Mesenchymal stem cell (in vitro differentiated cells and primary cell): ENCODE measurements around the gene ATP2A1.

Experiments used
- DNase-seq: peaks from one replicate; pipeline ENCODE4 v3.0.0-alpha.2; 2013
- H2AFZ ChIP-seq: one replicate; pipeline ENCODE4 v1.6.1; 2013; ENCODE audit warnings: low read depth, mild to moderate bottlenecking, control low read depth, inconsistent platforms, low read length, moderate library complexity
- H2AK5ac ChIP-seq: 2 replicates; pipeline ENCODE4 v1.6.1; 2013; ENCODE audit warnings: low read length, moderate library complexity, mild to moderate bottlenecking, inconsistent platforms; ENCODE audit not compliant: severe bottlenecking
- H2BK120ac ChIP-seq: one replicate; pipeline ENCODE4 v1.6.1; 2013; ENCODE audit warnings: low read depth, mild to moderate bottlenecking, inconsistent platforms, low read length, moderate library complexity
- H2BK12ac ChIP-seq, 2 experiments: one replicate each; pipeline ENCODE4 v1.6.1; 2013; ENCODE audit warnings: inconsistent platforms in 2 of 2, low read length in 2 of 2, mild to moderate bottlenecking in 2 of 2, moderate library complexity in 2 of 2, control low read depth in 1 of 2
- H2BK15ac ChIP-seq: one replicate; pipeline ENCODE4 v1.6.1; 2013; ENCODE audit warnings: mild to moderate bottlenecking, low read depth, inconsistent platforms; ENCODE audit not compliant: poor library complexity, severe bottlenecking
- H2BK5ac ChIP-seq: 2 replicates; pipeline ENCODE4 v1.6.1; 2013; ENCODE audit warnings: low read depth, mild to moderate bottlenecking, low read length, control low read depth, inconsistent platforms; ENCODE audit not compliant: poor library complexity, severe bottlenecking
- H3K14ac ChIP-seq, 2 experiments: one replicate each; pipeline ENCODE4 v1.6.1; 2013; ENCODE audit warnings: inconsistent platforms in 2 of 2, low read length in 2 of 2, control low read depth in 1 of 2, mild to moderate bottlenecking in 1 of 2, moderate library complexity in 1 of 2
- H3K18ac ChIP-seq, 2 experiments: one replicate each; pipeline ENCODE4 v1.6.1; 2013; ENCODE audit warnings: inconsistent platforms in 2 of 2, low read length in 2 of 2, control low read depth in 1 of 2, low read depth in 1 of 2, mild to moderate bottlenecking in 1 of 2
- H3K23ac ChIP-seq, 2 experiments: one replicate each; pipeline ENCODE4 v1.6.1; 2013; ENCODE audit warnings: inconsistent platforms in 2 of 2, low read length in 2 of 2, mild to moderate bottlenecking in 2 of 2, moderate library complexity in 2 of 2, control low read depth in 1 of 2
- H3K27ac ChIP-seq: 2 replicates; pipeline ENCODE4 v1.5.1; 2013; ENCODE audit warnings: mild to moderate bottlenecking, moderate library complexity, low read length, control low read depth, inconsistent platforms; ENCODE audit not compliant: poor library complexity, severe bottlenecking
- H3K27me3 ChIP-seq, 2 experiments: 2 replicates each; pipeline versions ENCODE4 v1.6.1 to v1.7.0; 2013; ENCODE audit warnings: low read length in 2 of 2, mild to moderate bottlenecking in 2 of 2, moderate library complexity in 2 of 2, control low read depth in 1 of 2, inconsistent platforms in 1 of 2; ENCODE audit not compliant: control insufficient read depth in 1 of 2, insufficient read depth in 1 of 2
- H3K36me3 ChIP-seq, 2 experiments: 2 replicates each; pipeline versions ENCODE4 v1.6.1 to v1.7.0; 2013; ENCODE audit warnings: low read length in 2 of 2, control low read depth in 1 of 2, inconsistent platforms in 1 of 2, low read depth in 1 of 2, mild to moderate bottlenecking in 1 of 2; ENCODE audit not compliant: insufficient read depth in 2 of 2, control insufficient read depth in 1 of 2
- H3K4ac ChIP-seq, 2 experiments: one replicate each; pipeline ENCODE4 v1.6.1; 2013; ENCODE audit warnings: inconsistent platforms in 2 of 2, low read length in 2 of 2, mild to moderate bottlenecking in 2 of 2, moderate library complexity in 2 of 2, control low read depth in 1 of 2, low read depth in 1 of 2
- H3K4me1 ChIP-seq: 2 replicates; pipeline ENCODE4 v1.6.1; 2013; ENCODE audit warnings: low read depth, low read length, control low read depth; ENCODE audit not compliant: control insufficient read depth, insufficient read depth
- H3K4me2 ChIP-seq: 2 replicates; pipeline ENCODE4 v1.6.1; 2013; ENCODE audit warnings: low read length, mild to moderate bottlenecking, inconsistent platforms; ENCODE audit not compliant: poor library complexity, severe bottlenecking
- H3K4me3 ChIP-seq, 2 experiments: 2 replicates each; pipeline versions ENCODE4 v1.5.1 to v1.7.0; 2013; ENCODE audit warnings: low read length in 2 of 2, mild to moderate bottlenecking in 2 of 2, control low read depth in 1 of 2, low read depth in 1 of 2; ENCODE audit not compliant: insufficient read depth in 1 of 2
- H3K79me1 ChIP-seq: replicated peaks from 2 replicates; pipeline ENCODE4 v1.6.1; 2013; ENCODE audit warnings: mild to moderate bottlenecking, control low read depth, low read length, inconsistent platforms; ENCODE audit not compliant: poor library complexity, severe bottlenecking
- H3K9ac ChIP-seq: 2 replicates; pipeline ENCODE4 v1.7.0; 2013; ENCODE audit warnings: mild to moderate bottlenecking, low read length, moderate library complexity
- H3K9me3 ChIP-seq: 2 replicates; pipeline ENCODE4 v1.7.0; 2013; ENCODE audit warnings: mild to moderate bottlenecking, low read length; ENCODE audit not compliant: control insufficient read depth
- H4K8ac ChIP-seq: one replicate; pipeline ENCODE4 v1.6.1; 2013; ENCODE audit warnings: inconsistent platforms, mild to moderate bottlenecking, low read length, moderate library complexity
- H4K91ac ChIP-seq: one replicate; pipeline ENCODE4 v1.6.1; 2013; ENCODE audit warnings: mild to moderate bottlenecking, low read length, inconsistent platforms
- WGBS: methylation state at CpG from one replicate; pipeline ENCODE4 v1.1.7; 2013; ENCODE audit warnings: mixed read lengths; 5-methylcytosine and 5-hydroxymethylcytosine counted together

ATP2A1 gene

GRCh38 chr16:28859326-28859725, 19.0 kb upstream of the ATP2A1 start:
- no peak overlapping the region for H3K4ac ChIP-seq
- H3K79me1 ChIP-seq: peaks cover 15% of the 10 kb centered on the region
- no peak overlapping the region for H3K27ac ChIP-seq
- H4K8ac ChIP-seq: no peak overlapping the region
- H3K4me3 ChIP-seq: no peak overlapping the region
- no peak overlapping the region for H2BK12ac ChIP-seq
- no peaks in the 10 kb centered on the region for H3K9me3 ChIP-seq
- H3K27me3 ChIP-seq: no peaks in the 10 kb centered on the region
- H3K23ac ChIP-seq: no peak overlapping the region
- peaks cover 5 to 7% of the 10 kb centered on the region in 2 experiments for H3K36me3 ChIP-seq
- no peak overlapping the region for H2BK120ac ChIP-seq
- H3K18ac ChIP-seq: no peak overlapping the region
- H2BK15ac ChIP-seq: no peak overlapping the region
- no peak overlapping the region for H3K9ac ChIP-seq
- no peak overlapping the region for H3K14ac ChIP-seq
- no peak overlapping the region for H3K4me2 ChIP-seq
- H2BK5ac ChIP-seq: no peak overlapping the region
- DNase-seq: no peak
- no peak overlapping the region for H4K91ac ChIP-seq
- H3K4me1 ChIP-seq: peaks cover 9% of the 10 kb centered on the region
- WGBS: 78% methylated on average over 4 of the region's 4 CpGs
- no peak overlapping the region for H2AFZ ChIP-seq
- H2AK5ac ChIP-seq: no peak overlapping the region

- H3K14ac ChIP-seq: peak overlapping the region in 1 of 2 experiments; percentile 85
- peak overlapping the region in 1 of 2 experiments; percentile 68 for H2BK12ac ChIP-seq
- peak overlapping the region; percentile 91 to 98 for H3K4me3 ChIP-seq
- peak overlapping the region; percentile 80 for H4K91ac ChIP-seq
- no peaks in the 10 kb centered on the region for H3K27me3 ChIP-seq
- 4% methylated on average over 31 of the region's 42 CpGs for WGBS
- H2AFZ ChIP-seq: peak overlapping the region; percentile 29
- peak overlapping the region; percentile 77 to 87 for H3K4ac ChIP-seq
- H3K9ac ChIP-seq: peak overlapping the region; percentile 98
- H2AK5ac ChIP-seq: peak overlapping the region; percentile 48
- H3K18ac ChIP-seq: peak overlapping the region; percentile 71 to 95
- H3K9me3 ChIP-seq: no peaks in the 10 kb centered on the region
- peak overlapping the region; percentile 88 for H3K4me2 ChIP-seq
- H2BK15ac ChIP-seq: peak overlapping the region; percentile 38
- peak overlapping the region; percentile 52 for H3K27ac ChIP-seq
- H4K8ac ChIP-seq: peak overlapping the region; percentile 100
- peaks cover 17% of the 10 kb centered on the region for H3K4me1 ChIP-seq
- H2BK5ac ChIP-seq: no peak overlapping the region
- peak overlapping the region; percentile 88 for H2BK120ac ChIP-seq
- H3K23ac ChIP-seq: peak overlapping the region in 1 of 2 experiments; percentile 46
- H3K36me3 ChIP-seq: peaks cover 25 to 34% of the 10 kb centered on the region in 2 experiments
- DNase-seq: peak; percentile 63
- H3K79me1 ChIP-seq: peaks cover 25% of the 10 kb centered on the region
Measured at GRCh38 chr16:28863929-28864793, 14.1 kb upstream of the ATP2A1 start.

GRCh38 chr16:28865001-28865688, 13.1 kb upstream of the ATP2A1 start:
- H3K23ac ChIP-seq: no peak overlapping the region
- no peak for DNase-seq
- H2BK12ac ChIP-seq: no peak overlapping the region
- H3K9ac ChIP-seq: peak overlapping the region; percentile 98
- no peak overlapping the region for H2BK15ac ChIP-seq
- no peak overlapping the region for H4K91ac ChIP-seq
- 93% methylated on average over 12 of the region's 12 CpGs for WGBS
- no peak overlapping the region for H2AK5ac ChIP-seq
- peaks cover 17% of the 10 kb centered on the region for H3K4me1 ChIP-seq
- peaks cover 34 to 43% of the 10 kb centered on the region in 2 experiments for H3K36me3 ChIP-seq
- no peak overlapping the region for H2BK5ac ChIP-seq
- no peaks in the 10 kb centered on the region for H3K9me3 ChIP-seq
- no peaks in the 10 kb centered on the region for H3K27me3 ChIP-seq
- peak overlapping the region; percentile 88 for H3K4me2 ChIP-seq
- H3K27ac ChIP-seq: no peak overlapping the region
- no peak overlapping the region for H2AFZ ChIP-seq
- H3K4ac ChIP-seq: no peak overlapping the region
- H4K8ac ChIP-seq: no peak overlapping the region
- no peak overlapping the region for H3K14ac ChIP-seq
- H3K18ac ChIP-seq: no peak overlapping the region
- H3K79me1 ChIP-seq: peaks cover 34% of the 10 kb centered on the region
- H3K4me3 ChIP-seq: peak overlapping the region in 1 of 2 experiments; percentile 98
- no peak overlapping the region for H2BK120ac ChIP-seq
